Stimulated activated CD8-positive, alpha-beta memory T cell treated with anti-CD3 and anti-CD28 coated beads, Interleukin-4, amount 100 ng/mL, for 1 hour (primary cell): ENCODE results near the gene PARM1.

Experiments
- DNase-seq, 2 donors: peaks; one replicate each; pipeline ENCODE4 v3.0.0-alpha.2; 2020; ENCODE audit warnings: low read depth in 2 of 2, low spot score in 1 of 2

Gene PARM1

GRCh38 chr4:74942251-74942917 is 9.5 kb downstream of the PARM1 start:
- no peak for DNase-seq

DNA sequence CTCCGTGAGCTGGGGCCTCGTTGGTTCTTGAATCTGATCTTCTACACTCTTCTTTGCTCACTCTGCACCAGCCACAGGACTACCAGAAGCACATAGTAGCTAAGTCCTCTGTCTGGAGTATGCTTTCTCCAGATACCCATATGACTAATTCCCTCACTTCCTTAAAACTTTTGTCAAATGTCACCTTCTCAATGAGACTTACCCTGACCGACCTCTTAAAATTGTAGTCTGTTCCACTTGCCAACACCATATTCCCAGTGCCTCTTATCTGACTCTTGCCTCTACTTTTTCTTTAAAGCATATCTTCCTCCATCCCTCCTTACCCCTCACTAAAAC is 10.0 kb downstream of the PARM1 start:
- DNase-seq, result no peak

GRCh38 chr4:74944354-74944793 is 11.5 kb downstream of the PARM1 start:
- no peak for DNase-seq

DNA sequence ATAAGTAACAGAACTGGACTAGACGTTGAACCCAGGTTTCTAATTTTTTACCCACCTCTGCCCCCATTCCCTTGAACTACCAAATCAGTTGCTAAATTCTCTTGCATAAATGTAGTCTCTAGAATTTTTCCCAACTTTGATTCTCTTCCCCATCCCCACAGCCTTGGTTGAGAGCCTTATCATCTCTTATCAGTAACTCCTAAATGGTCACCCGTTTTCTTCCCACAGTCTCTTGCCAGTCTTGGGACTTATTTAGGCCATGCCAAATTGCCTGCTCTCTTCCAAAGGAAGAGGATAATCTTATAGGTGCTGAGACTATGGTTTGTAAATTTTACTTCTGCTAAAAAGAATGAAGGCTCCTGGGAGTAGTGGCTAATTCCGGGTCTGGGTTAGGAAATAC is 13.3 kb downstream of the PARM1 start:
- no peak for DNase-seq

DNA sequence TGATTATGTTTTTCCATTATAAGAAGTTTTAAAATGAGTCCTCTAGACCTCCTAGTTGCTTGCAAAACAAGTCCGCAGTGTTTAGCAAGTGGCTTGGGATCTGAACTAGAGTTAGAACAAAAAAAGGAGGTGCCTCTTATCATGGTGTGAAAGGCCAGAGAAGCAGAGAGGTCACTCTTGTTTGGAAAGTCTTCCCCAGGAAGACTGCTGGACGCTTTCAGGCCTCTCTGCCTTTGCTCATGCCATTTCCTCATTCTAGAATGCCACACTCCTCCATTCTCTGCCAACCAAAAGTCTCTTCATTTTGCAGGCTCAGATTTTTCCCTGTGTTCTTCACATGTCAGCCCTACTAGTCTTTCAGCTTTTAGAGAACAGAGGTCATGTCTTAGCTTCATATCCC is 14.9 kb downstream of the PARM1 start:
- DNase-seq, result no peak

- DNase-seq, result no peak
Observed at GRCh38 chr4:74948236-74948635, 15.3 kb downstream of the PARM1 start.

GRCh38 chr4:74950200-74950599 is 17.3 kb downstream of the PARM1 start:
- no peak for DNase-seq

DNA sequence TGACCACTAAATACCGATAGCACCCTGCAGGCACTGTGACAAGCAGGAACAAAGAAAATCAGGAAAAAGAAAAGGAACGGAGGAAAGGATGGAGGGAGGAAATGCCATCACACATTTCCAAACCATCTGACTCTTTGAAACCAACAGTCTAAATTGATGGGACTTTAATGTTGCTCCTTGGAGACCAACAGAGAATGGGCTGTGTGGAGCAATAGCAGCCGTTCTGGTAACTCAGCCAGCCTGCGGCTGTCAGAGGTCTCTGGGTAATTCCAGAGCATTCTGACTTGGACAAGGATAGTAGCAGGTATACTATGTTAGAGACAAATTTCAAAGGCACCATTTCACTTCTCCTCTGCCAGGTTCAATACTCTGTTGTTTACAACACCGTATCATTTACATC is 18.0 kb downstream of the PARM1 start:
- DNase-seq, result no peak

DNA sequence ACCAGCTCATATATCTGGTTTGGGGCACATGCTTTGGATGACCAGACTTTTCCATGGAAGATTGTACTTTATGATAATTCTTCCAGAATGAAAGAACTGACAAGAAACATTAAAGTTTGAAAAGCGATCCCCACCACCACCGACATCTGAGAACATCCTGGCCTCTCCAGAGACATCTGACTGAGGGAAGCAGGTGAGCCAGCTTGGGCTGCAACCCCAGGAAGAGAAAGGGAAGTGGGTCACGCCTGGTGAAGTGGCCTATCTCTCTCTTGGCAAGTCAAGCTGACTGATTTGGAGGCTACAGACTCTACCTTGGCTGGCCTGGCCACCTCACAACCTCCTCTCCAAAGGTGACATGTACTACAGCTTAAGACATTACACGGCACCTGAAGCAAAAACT is 20.7 kb downstream of the PARM1 start:
- DNase-seq, result no peak

DNA sequence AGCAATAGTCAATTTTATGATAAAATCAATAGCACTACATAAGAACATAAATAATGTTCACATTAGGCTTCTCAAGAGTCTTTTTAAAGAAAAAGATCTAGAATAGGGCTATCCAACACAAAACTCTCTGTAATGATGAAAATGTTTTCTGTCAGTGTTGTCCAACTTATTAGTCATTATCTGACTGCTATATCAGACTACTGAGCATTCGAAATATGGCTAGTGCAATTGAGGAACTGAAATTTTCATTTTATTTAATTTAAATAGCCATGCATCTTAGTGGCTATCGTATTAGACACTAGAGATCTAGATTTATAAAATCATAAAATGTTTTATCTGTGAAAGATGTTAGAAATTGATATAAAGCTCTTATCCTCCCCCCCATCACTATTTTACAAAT is 26.0 kb downstream of the PARM1 start:
- no peak for DNase-seq

DNA sequence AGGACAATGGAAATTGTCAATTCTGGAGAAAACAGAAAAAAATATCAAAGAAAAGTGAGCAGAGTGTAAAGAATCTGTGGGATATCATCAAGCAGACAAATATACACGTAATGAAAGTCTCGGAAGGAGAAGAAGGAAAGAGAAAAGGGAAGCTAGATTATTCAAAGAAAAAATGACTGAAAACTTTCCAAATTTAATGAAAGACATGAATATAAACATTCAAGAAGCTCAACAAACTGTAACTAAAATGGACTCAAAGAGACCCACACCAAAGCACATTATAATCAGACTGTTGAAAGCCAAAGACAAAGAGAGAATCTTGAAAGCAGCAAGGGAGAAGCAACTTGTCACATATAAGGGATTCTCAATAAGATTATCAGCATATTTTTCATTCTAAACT is 28.3 kb downstream of the PARM1 start:
- no peak for DNase-seq

- DNase-seq, result no peak
Observed at GRCh38 chr4:74962584-74962983, 29.7 kb downstream of the PARM1 start.

DNA sequence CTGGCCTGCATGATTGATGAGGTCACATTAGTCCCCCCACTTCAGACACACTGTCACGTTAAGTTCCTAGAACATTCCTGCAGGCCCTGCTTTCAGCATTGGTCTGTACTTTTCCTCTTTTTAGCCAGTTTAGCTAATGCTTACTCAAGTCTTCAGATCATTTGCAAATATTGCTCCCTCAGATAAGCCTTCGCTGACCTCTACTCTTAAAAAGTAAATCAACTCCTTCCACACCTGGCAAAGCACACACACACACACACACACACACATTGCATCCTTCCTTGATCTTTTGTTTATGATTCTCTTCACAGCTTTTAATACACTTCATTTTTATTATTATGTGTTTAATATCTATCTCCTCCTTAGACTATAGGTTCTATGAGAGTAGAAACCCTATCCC is 31.4 kb downstream of the PARM1 start:
- no peak for DNase-seq

DNA sequence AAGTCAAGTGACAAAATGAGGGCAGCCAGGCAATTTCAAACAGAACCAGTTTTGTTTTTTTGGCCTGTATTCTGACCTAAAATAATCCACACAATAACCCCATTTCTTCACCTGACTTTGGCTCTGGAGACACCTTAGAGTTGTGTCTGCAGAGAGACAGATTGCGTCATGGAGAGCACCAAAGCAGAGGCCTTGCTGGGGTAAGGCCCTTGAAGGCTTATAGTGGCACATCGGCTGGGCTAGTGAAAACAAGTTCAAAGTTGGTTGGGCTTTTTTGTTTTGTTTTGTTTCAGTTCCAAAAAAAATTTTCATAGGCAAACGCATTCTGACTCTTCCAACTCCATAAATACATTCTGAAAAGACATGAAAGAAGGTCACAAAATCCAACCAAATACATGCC is 34.4 kb downstream of the PARM1 start:
- DNase-seq, result no peak

DNA sequence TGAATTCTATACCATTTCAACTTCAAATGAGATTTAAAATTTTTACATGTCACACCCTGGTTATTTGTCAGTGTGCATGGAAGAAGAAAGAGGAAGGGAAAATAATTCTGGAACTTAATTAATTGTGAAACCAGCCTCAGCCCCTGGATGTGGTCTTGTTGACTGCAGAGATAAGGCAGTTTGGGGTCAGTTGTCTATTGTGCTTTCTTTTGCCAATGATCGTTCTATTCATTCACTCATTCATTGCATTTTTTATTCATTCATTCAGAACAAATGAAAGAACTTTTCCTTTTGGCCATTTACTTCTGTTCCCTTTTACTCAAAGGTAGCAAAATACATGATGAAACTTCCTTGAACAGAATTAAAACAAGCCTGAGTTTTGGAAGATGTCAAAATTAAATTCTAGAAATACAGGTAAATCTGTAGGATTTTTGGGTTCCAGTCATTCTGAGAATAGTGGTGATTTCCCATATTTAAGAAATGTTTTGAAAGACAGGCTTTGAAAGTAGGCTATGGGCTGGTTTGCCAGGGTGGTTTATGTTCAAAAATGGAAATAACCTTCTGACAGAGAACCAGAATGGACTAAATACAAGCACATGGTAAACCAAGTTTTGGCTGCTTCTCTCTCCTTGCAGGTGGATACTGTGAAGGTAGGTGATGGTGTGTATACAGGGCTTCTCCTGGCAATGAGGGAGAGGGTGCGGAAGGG is 35.7 kb downstream of the PARM1 start:
- no peak for DNase-seq

DNA sequence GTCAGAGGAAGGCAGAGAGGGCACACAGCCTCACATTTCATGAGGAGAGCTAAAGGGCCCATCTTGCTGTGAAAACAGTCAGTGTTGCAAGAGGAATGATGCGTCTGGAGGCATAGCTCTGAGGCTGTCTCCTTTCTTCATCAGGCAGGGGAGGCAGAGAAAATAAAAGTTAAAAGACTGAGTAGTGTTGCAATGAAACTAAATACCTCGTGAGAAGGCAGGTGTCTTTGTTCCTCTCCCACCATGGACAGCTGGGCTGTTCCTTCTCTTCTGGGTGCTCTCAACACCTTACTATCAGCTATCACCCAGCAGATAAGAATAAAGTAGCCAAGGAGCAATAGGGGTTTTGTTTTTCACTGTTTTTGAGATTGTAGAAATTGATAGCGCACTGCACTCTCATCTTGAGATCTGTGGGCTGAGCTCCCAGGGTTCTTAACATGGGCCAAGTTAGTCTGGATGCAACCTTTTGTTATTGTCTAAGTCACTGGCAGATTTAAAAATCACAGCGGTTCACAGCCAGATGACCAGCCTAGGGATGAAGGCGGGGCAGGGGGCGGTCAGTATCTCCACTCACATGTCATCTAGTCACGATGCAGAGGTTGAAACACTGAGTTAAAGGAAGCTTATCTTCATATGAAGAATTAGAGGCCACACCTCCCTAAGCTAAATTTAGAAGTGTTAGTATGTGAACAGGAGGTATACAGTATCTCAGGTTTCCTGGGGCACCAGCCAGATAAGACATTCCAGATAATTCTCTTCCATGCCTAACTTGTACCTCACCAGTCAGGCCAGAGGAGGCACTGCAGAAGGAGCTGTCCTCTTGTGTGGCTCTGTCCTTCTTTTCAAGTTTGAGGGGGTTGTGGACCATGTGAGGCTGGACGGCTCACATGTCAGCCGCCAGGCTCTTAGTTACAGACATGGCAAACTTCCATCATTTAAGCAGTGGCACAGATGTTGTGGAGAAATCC is 36.9 kb downstream of the PARM1 start:
- no peak for DNase-seq

DNA sequence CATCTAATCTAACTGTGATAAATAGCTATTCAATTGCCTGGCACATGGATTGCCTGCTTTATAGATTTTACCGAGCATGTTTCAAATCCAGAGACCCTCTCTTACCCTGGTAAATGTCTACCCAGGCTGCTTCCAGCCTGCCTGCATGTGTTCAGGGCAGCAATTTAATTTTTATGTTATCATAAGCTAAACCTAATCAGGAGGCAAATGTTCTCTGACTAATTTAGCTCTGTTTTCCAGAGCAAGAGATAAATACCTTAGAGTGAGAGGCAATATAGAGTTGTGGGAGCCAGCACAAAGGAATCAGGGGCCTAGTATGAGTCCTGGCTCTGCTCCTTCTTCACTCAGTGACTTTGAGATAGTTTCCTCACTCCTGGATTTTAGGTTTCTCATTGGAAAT is 37.7 kb downstream of the PARM1 start:
- no peak for DNase-seq

DNA sequence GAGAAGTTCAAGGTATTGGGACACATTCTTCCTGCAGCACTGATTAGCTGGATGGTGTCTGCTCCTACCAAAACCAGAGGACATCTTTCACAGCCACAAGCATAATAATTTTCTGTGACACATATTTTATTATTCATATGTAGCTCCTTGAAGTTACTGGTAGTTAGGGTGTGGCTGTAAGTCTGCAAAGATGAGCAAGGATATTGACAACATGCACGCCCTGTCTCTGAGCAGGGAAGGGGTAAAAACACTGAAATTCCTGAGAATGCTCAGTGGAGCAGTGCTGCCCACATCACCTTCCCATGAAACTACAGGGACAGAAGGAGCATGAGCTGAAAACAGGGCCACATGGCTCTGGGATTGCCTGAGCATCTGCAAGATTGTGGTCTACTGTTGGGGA is 38.9 kb downstream of the PARM1 start:
- no peak for DNase-seq

DNA sequence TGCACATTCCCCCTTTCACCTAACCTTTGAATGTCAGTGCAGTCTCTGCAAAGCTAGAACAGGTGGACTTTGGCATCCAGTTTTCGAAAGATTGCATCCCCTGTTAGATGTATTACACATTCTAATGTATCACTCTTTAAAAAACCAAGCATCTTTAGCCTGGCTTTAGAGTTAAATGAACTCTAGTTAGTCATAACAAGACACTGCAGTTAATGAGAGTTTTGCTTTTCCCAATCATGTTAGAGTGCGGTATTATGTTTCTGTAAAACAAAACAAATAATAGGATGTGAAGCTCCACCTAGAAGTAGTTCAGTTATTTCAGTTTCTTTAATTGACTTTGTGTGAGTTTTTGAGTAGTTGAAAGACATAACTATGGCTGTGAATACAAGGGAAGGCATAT is 42.2 kb downstream of the PARM1 start:
- no peak for DNase-seq

GRCh38 chr4:74975848-74976824 is 43.2 kb downstream of the PARM1 start:
- DNase-seq, result no peak
